Activated T-cell treated with anti-CD3 and anti-CD28 coated beads, Interleukin-2, amount 50 U/mL, for 1 hour (primary cell): ENCODE results near the gene RDM1.
"Not testable (repeated sequence)": the region's sequence is repeated elsewhere in the genome, so short reads cannot be mapped to it uniquely, and the experiment has no call there.

Experiments used
- DNase-seq: peaks from one replicate; pipeline ENCODE4 v3.0.0-alpha.2; 2020

RDM1 gene

DNA sequence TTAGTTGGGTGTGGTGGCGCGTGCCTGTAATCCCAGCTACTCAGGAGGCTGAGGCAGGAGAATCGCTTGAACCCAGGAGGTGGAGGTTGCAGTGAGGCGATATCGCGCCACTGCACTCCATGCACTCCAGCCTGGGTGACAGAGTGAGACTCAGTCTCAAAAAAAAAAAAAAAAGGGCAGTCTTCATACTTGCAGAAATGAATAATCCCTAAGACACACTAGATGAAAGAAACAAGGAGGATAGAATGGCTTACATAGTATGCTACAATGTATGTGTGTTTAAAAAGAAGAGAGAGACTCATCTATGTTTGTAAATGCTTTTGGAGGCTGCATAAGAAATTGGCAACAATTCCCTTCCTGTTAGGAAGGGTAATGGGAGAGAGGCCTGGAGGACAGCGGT lies 32.8 kb downstream of the RDM1 start:
- DNase-seq = not testable (repeated sequence)

DNA sequence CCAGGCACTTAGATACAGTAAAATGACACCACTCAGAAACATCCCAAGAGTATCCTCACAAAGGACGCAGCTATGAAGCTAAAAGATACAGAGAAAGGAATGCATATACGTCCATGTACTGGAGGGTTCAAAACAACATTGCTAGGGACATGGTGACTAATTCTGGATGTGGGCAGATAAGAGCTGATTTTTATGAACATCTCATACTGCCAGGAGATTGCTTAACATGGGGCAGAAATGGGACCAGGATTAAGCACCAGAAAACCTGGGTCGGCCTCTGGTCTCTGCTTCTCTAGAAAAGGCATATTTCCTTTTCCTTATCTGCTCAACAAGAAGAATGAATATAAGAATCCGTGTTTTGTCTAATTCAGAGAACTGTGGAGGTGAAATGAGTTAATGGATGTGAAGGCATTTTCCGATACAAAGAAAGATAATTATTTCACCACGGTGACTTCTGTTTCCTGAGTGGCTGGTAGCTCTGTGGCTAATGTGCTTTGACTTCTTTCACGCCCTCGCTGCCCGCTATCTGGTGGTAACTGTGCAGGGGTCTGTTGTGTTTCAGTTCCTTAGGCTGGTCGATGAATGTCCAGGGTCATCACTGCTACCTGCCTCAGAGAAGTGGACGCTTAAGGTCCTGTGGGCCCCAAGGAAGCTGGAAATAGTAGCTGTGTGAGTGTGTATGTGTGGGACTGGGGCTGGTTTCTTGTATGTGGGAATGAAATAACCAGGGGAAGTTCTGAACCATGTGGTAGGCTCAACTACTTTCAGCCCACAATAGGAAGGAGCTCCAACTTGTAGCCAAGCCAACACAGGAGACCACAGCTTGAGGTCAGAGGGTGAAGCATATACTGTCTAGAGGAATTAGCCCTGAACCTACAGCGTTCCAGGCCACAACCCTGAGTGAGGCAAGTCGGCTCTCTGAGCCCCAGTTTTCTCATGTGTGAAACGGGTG lies 34.7 kb downstream of the RDM1 start:
- no peak for DNase-seq

DNA sequence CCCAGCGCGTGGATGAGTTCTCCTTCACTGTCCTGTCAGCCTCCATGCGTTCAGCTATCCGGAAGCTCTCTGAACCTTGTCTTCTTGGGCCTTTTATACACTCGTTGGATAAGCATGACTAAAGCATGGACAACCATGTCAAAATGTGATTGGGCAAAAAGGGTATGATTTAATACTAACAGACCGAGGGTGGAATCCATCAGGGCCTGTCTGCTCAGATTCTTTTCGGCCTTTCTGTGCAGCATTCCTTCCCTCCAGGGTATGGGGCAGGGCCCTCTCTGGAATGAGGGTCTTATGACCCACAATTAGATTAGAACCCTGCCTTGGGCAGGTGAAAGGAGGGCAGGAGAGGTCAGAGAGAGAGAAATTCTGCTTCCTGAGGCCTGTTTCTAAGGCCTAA lies 36.4 kb downstream of the RDM1 start:
- DNase-seq = no peak

DNA sequence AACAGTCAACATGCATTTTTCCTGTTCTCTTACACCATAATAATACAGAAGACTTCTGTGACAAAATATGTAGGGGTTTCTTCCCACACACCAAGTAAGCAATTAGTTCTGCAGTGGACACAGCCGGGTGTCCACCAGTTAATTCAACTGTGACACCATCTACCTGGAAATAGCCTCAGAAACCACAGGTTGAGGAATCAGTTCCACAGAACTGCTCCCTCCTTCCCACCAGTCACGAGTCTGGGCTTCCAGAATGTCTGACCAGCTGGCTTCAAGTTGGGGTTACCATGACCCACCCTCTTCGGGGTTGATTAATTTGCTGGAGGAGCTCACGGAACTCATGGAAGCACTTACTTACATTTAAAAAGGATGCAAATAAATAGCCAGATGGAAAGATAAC lies 36.8 kb downstream of the RDM1 start:
- DNase-seq = no peak

DNA sequence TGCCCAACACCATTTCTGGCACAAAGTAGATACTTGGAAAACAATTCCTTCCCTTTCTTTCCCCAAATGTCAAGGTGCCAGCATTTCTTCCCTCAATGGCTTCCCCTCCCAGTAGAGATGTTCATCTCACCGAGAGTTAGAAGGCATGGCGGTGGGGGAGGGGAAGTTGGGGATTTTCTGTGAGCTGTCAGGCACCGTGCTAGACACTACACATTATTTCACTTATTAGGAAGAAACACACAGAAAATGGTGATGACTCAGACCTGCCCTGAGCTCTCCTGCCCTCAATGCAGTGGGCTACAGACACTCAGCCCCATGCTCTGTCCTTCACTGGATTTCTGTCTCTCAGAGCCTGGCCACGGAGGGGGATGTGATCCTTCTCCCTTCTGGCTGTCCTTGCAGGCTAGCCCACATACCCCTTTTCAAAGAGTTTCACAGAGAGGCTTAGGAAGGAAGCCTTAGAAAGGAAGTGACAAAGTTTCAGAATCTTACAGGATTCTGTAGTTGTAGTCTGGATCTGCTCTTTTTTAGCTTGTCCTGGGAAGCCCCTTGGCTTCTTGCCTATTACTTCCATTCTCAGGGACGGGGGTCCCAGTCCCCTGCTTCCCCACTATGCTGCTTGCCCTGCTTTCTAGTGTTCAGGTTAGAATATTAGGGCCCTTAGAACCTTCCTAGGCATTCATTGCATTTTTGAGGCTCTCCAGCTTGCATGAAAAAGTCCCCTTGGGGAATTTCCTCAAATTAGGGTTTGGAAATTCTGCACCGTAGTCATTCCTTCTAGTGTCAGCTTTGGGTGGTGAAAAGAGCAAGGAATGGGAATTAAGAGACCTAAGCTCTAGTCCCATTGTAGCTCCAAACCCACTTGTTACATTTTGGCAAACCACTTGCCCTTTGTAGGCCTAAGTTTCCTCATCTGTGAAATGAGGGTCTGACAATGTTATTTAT lies 38.2 kb downstream of the RDM1 start:
- peak; percentile 39 for DNase-seq

DNA sequence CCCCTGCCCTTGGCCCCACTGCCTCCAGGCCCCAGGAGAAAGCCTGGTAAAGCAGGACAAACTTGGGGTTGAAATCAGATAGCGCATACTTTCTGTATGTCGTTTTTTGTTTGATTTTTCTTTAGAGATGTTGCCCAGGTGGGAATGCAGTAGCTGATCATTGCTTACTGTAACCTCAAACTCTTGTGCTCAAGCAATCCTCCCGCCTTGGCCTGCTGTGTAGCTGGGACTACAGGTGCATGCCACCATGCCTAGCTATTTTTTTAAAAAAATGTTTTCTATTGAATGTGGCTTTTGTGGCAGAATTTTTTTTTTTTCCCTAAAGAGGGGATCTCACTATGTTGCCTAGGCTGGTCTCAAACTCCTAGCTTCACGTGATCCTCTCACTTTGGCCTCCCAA lies 39.3 kb downstream of the RDM1 start:
- DNase-seq = no peak

DNA sequence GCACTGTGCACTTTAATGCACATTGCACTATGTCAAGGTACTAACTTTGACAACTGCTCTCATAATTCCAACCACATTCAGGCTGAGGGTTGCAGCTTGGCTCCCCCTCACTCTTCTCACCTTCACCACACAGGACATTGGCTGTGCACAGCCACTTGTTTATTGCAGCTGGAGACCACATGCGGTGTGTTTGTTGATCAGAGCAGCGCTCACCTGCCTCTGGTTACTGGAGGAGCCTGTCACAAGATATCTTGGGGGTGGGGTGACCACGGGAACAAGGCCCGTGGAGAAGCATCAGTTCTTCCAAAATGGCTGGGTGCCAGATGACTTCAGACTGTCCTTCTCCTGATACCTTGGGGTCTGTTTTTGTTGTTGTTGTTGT lies 39.8 kb downstream of the RDM1 start:
- peak; percentile 43 for DNase-seq

DNA sequence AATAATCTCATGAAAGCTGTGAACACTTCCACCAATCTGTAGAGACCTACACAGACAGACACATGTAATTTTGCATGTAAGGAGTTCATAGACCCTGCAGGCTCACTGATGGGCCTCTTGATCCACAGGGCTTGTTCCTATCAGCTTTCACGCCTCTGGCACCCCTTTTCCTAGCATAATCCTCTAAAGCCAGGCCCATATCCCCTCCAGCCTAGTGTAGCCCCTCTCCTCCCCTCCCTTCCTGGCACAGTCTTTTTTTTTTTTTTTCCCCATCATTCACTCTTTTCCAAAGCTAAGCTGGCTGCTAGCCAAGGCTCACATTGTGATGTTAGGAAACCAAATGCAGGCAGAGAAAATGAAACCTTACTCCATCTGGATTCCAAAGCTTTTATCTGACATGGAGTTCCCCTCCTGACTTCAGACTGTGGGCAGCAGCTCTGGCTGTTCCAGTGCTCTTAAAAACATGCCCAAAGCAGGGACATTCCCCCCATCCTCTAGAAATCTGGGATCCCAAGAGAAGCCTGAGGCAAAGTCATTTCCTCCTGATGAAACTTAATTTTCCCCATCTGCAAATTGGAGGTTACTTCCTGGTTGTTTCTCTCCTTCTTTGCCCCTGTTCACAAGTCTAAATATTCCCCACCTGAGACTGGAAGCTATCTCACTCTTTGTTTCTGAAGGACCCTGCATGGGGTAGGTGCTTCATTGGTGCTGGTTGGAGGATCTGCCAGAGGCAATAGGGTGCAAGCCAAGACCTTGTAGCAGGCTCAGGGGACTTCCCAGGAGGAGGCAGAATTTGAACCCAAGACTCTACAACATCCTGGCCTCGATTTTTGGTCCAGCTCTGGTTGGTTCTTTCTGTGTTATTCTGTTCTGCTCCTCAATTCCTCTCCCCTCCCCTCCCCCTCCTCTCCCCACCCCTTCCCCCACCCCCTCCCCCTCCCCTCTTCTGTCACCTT lies 40.5 kb downstream of the RDM1 start:
- no peak for DNase-seq

DNA sequence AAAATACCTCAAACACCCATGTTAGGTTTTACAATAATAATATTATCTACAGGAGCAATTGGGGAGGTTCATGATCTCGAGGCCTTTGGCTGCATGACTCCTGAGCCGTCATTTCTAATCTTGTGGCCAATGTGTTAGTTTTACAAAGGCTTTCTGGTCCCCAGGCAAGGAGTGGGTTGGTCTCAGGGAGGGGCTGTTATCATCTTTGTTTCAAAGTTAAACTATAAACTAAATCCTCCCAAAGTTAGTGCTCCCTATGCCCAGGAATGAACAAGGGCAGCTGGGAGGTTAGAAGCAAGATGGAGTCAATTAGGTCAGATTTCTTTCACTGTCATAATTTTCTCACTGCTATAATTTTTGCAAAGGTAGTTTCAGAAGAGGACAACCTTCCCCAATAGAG lies 41.3 kb downstream of the RDM1 start:
- no peak for DNase-seq

DNA sequence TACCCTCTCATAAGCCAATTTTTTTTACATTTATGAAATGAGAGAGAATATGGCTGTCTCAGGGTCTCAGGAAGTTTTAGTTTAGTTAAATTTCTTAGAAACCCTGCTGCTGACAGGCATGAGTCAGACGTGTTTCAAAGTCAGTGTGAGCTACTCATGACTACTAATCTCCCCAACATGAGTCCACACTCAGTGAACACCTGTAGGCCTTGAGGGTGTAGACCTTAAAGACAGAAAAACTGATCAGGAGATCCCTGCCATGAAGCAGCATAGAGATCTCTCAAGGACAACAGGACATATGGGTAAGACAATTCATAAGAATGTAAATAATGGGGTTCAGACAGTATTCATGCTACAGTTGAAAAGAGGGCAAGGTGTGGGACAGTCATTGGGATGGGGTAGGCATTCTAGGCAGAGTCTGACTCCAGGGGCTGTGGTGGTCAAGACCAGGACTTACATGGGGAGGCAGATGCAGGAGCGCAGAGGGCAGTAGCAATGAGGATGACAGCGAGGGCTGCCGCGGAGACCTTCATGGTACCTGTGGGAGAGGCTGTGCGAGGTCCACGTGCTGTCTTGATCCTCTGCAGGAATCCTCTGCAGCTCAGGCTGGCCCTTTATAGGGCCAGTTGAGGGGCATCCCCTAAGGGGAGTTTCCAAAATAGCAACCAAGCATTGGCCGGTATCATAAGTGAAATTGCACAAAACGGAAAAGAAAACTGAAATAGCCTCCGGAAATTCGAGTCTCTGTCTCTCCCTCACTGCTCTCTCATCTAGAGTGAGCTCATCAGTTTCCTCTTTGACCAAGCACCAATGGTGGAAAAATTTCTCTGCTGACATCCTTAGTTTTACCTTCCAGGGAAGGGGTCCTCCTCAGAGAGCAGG lies 50.6 kb downstream of the RDM1 start, which contains the start of gene CCL5:
Gene CCL5 (minus strand): TSS at position 588 of the 882 bp plus-strand sequence.
- DNase-seq = peak; percentile 58

DNA sequence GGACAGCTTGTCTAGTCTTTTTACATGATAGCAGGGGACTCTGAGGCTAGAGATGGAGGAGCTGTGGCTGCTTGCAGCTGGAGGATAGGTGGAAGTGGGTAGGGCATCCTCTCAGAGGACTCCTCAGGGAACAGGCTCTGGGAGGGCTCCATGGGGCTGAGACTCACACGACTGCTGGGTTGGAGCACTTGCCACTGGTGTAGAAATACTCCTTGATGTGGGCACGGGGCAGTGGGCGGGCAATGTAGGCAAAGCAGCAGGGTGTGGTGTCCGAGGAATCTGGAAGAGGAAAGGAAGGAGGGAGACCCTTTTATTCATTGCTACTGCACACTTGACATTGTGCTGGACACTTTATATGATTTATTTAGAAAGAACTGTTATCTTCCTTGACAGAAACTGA lies 52.2 kb downstream of the RDM1 start:
- no peak for DNase-seq

DNA sequence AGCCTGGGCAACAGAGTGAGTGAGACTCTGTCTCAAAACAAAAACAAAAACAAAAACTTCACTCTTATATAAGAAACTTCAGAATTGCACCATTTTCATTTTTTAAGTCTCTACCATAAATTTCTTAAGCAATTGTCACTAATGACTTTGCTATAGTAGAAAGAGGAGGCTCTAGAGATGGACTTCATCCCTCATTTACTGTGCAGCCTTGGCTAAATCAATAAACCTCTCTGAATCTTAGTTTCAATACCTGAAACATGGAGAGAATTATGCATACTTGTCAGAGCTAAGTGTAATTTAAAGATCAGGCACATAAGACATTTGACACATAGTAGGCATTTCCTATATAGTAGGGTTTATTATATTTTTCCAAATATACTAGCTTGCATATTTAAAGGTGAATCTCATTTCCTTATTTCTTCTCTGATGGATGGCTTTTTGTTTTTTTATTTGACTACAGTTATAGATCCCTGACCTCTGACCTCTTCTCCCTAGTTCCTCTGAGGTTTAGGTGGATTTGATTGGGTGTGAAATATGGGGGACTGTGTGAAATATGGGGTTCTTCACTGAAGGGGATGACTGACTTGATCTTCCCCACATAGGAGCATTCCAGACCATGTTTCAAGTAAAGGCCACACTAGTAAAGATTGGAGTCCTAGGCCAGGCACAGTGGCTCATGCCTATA lies 53.1 kb downstream of the RDM1 start:
- DNase-seq = no peak

DNA sequence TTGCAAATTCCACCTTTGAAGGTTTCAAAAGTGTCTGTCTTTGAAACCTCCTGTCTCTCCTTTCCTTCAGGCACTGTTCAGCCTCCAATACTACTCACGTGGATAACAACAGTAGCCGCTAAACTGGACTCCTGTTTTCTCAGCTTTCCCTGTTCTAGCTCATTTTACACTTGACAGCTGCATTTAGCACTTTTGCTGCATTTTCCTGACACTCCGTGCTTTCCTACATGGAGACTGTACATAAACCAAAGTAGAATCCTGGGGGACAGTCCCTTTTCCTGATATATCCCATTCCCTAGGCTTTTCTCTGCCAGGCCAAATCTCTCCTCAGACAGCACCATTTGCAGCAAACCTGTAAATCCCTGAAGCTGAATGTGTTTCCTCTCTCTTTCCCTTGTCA lies 54.0 kb downstream of the RDM1 start:
- DNase-seq = no peak

DNA sequence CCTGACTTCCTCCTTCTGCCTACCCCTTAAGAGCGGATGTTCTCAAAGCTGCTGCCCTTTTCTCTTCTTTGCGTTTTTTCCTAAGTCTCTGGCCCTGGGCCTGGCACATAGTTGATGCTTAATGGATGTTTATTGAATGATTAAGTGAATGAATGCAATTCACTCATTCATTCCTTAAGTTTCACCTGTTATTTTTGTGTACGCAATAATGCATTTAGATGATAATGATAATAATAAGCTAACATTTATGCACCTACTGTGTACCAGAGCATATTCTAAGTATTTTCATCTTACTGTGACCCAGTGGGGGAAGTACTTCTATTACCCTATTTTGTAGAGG lies 54.8 kb downstream of the RDM1 start:
- DNase-seq = no peak

DNA sequence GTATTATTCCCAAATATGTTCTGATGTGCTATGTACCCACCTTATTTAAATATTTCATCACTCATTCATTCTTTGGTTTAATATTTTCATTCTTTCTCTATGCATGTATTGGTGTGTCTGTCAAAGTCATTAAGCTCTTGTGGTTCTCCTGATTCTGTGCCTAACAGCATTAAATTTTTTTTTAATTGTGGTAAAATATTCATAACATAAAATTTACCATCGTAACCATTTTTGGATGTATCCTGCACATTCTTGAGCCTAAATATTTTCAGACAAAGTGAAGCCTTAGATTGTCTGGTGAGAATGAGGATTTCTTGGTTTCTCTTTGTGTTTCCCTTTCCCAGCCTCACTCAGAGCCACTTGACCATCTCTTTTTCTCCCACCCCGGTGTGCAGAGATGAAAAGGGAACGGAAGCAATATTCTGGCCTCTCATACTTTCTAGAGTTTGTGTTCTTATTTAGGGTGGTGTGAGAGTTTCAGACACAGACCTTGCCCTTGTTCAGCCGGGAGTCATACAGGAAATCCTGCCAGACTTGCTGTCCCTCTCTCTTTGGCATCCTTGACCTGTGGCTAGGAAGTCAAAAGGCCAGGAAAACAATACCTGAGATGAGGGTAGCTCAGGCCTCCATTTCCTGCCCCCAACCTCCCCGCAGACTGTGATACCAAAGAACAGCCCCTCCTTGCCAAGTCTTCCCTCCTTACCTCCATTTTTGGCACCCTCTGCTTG lies 55.3 kb downstream of the RDM1 start:
- no peak for DNase-seq

DNA sequence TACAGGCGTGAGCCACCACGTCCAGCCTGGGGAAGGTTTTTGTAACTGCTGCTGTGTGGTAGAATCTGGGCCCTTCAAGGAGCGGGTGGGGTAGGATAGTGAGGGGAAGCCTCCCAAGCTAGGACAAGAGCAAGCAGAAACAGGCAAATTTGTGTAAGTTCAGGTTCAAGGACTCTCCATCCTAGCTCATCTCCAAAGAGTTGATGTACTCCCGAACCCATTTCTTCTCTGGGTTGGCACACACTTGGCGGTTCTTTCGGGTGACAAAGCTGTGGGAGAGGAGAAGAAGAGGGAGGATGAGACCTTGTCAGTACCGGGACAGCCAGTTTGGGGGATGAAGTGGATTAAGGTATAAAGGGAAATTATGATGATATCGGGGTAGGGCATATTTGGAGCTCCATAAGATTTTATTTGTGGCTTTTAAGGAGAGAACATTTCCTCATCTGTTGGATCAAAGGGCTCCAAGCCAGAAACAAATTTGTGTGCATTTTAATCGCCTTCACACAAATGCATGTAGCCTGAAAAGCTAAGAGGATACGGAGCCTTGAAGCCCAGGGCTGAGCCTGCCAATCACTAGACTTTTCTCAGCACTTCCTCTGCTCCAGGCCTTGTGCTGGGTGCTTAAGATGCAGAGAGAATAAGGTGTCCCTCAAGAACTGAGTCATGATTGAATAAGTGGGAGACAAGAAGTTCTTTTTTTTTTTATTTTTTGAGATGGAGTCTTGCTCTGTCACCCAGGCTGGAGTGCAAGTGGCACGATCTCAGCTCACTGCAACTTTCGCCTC lies 58.2 kb downstream of the RDM1 start:
- no peak for DNase-seq

DNA sequence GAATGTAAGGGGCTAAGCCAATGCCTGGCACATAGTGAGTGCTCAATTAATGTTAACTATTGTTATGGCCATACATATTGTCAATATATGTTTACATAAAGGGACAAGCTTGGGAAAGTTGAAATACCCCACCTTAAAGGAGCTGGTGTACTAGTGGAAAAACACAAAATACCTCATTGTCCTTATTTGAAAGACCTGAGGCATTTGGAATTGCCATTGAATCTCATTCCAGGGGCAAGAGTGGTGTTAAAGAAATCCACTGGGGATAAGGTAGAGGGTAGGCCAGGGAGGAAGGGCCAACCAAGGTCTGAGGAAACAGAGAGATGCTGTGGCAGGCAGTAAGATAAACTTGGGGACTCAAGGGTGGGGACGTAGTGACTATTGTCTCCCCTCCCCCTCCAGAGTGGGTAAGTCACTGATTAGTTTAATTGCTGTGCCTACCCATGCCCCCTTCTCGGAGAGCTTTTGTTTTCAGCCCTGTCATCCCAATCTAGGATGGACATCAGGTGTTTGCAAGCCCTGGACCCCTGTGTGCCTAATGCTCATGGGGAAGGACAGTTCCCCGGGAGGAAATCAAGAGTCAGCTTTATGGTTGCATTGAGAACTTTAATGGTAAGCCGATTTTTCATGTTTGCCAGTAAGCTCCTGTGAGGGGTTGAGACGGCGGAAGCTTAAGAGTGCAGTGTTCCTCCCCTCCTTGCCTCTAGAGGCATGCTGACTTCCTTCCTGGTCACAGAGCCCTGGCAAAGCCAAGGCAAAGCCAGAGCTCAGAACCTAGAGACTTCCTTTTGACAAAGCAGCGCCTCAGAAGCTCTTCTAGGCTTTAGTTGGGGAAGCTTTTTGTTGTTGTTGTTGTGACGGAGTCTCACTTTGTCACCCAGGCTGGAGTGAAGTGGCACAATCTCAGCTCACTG lies 59.4 kb downstream of the RDM1 start:
- DNase-seq = no peak

DNA sequence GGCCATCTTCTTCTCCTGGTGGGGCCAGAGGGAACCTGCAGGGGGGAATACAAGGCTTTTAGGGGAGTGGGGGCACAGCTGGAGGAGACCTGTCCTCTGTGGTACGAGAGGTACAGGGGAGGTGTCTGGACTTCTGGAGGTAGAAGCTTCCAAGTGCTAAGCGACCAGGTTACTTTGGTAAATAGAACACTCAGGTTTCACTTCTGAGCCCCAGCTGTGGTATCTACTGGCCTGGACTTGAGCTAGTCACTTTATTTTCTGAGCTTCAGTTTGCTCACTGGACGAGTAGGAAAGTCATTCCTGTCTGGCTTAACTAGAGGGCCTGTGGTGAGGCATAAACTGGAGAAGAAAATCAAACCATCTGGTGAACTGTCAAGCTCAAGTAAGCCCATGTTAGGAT lies 61.8 kb downstream of the RDM1 start, which contains the start of gene HEATR9:
Gene HEATR9 (minus strand): TSS at position 155 of the 400 bp plus-strand sequence. CDS start 149 bp downstream, at position 6.
- DNase-seq = no peak
